K562 (cell line): ENCODE data around the gene FGF23. TPM values are rescaled to one million over a fixed set of nuclear protein-coding genes. Genes with fewer than 3 reads are reported as not detected.

Experiments
- ATAC-seq: fragments of 200-7000 bp; cut with Tn5 transposase; 3 replicates; pipeline ENCODE4 v1.9.1; 2020; ENCODE audit warnings: moderate library complexity
- BruUV-seq: library from RNA; stranded (reverse); fragments of 400-500 nt; replicated peaks from 2 replicates; lab custom pipeline; 2021; lab: Mats Ljungman, UMichigan
- CTCF ChIA-PET: fragments of 300-600 bp; formaldehyde crosslinking; extraction: SDS; loops from one replicate; lab custom pipeline; 2021; ENCODE audit warnings: low intra/inter-chr PET ratio; lab: Yijun Ruan, JAX
- POLR2A ChIA-PET: fragments of 300-600, 350-650 bp; sonication (Branson Sonifier 250); formaldehyde crosslinking; extraction: SDS; loops from one replicate; lab custom pipeline; 2021; ENCODE audit warnings: antibody characterized with exemption, inconsistent platforms; lab: Yijun Ruan, JAX
- DNase-seq, 4 experiments: peaks; one replicate each; pipeline versions ENCODE4 v3.0.0 to v3.0.0-alpha.2; 2011 to 2018; ENCODE audit warnings: low spot score in 3 of 4, mixed read lengths in 3 of 4; ENCODE audit errors: extremely low read depth in 1 of 4
- FAIRE-seq: peaks from 2 replicates; lab custom pipeline; 2011; peaks lifted over from hg19 to GRCh38; lab: Jason Lieb, UNC
- H2AFZ ChIP-seq: 2 replicates; pipeline ENCODE4 v1.6.0; 2011; ENCODE audit warnings: low read depth, low read length, control low read depth, inconsistent platforms
- H3K27ac ChIP-seq: fragments of 200-600 bp; 3 replicates; pipeline ENCODE4 v1.8.0; 2011; ENCODE audit warnings: low read depth, mild to moderate bottlenecking, control low read depth, inconsistent platforms, low read length, moderate library complexity, mixed read lengths; ENCODE audit errors: extremely low read depth
- H3K27me3 ChIP-seq, 2 experiments: fragments of 300-600 bp in 1 of 2; 2 replicates in 1 of 2; 3 replicates in 1 of 2; pipeline versions ENCODE4 v1.6.0 to v1.8.0; 2011; ENCODE audit warnings: inconsistent platforms in 2 of 2, low read length in 2 of 2, mild to moderate bottlenecking in 1 of 2, mixed read lengths in 1 of 2, moderate library complexity in 1 of 2; ENCODE audit not compliant: control insufficient read depth in 2 of 2, insufficient read depth in 2 of 2
- H3K36me3 ChIP-seq: fragments of 300-600 bp; 3 replicates; pipeline ENCODE4 v1.8.0; 2011; ENCODE audit warnings: mild to moderate bottlenecking, low read length, inconsistent platforms; ENCODE audit not compliant: control insufficient read depth, insufficient read depth
- H3K4me1 ChIP-seq, 2 experiments: fragments of 200-600 bp in 1 of 2; replicated peaks in 1 of 2; 2 replicates in 1 of 2; 3 replicates in 1 of 2; pipeline versions ENCODE4 v1.5.1 to v1.8.0; 2011; ENCODE audit warnings: inconsistent platforms in 2 of 2, low read length in 2 of 2, mild to moderate bottlenecking in 1 of 2, mixed read lengths in 1 of 2, moderate library complexity in 1 of 2; ENCODE audit not compliant: control insufficient read depth in 2 of 2, insufficient read depth in 2 of 2
- H3K4me2 ChIP-seq: 2 replicates; pipeline ENCODE4 v1.6.1; 2011; ENCODE audit warnings: low read length, control low read depth, inconsistent platforms, mixed read lengths; ENCODE audit not compliant: insufficient read depth
- H3K4me3 ChIP-seq: fragments of 200-600 bp; sonication (generic), shearing (Covaris generic); 2 replicates; pipeline ENCODE4 v1.5.1; 2016; ENCODE audit warnings: control low read depth, inconsistent platforms
- H3K79me2 ChIP-seq: fragments of 200-600 bp; 3 replicates; pipeline ENCODE4 v1.8.0; 2011; ENCODE audit warnings: low read length, inconsistent platforms; ENCODE audit not compliant: control insufficient read depth, insufficient read depth
- H3K9ac ChIP-seq, 2 experiments: 2 replicates each; pipeline versions ENCODE4 v1.6.0 to v1.6.1; 2011; ENCODE audit warnings: low read depth in 2 of 2, low read length in 2 of 2, control low read depth in 1 of 2, inconsistent platforms in 1 of 2, mild to moderate bottlenecking in 1 of 2, mixed read lengths in 1 of 2; ENCODE audit not compliant: insufficient read depth in 1 of 2
- H3K9me1 ChIP-seq: one replicate; pipeline ENCODE4 v1.6.0; 2011; ENCODE audit warnings: inconsistent platforms, mild to moderate bottlenecking, low read length, moderate library complexity; ENCODE audit not compliant: control insufficient read depth, insufficient read depth
- H3K9me3 ChIP-seq: replicated peaks from 2 replicates; pipeline ENCODE4 v1.5.1; 2011; ENCODE audit warnings: low read depth, low read length, inconsistent platforms; ENCODE audit not compliant: control insufficient read depth, insufficient read depth
- H4K20me1 ChIP-seq: replicated peaks from 2 replicates; pipeline ENCODE4 v1.6.1; 2011; ENCODE audit warnings: low read length, inconsistent platforms, mixed read lengths; ENCODE audit not compliant: control insufficient read depth, insufficient read depth
- COPS2 ChIP-seq: fragments of 450-650 bp; conservative IDR thresholded peaks from 2 replicates; pipeline ENCODE4 v1.6.1; 2016; ENCODE audit warnings: mild to moderate bottlenecking, moderate library complexity
- CREB3 ChIP-seq: fragments of 450-650 bp; conservative IDR thresholded peaks from 2 replicates; pipeline ENCODE4 v1.6.1; 2016; ENCODE audit warnings: missing genetic modification characterization, low read depth, mild to moderate bottlenecking, missing compliant biosample characterization, moderate library complexity
- ELF4 ChIP-seq: fragments of 450-650 bp; formaldehyde crosslinking; IDR thresholded peaks from 2 replicates; pipeline ENCODE4 v1.4.0; 2022; ENCODE audit warnings: missing genetic modification characterization
- GATAD2B ChIP-seq: fragments of 450-650 bp; IDR thresholded peaks from 2 replicates; pipeline ENCODE4 v1.6.1; 2017; ENCODE audit warnings: mild to moderate bottlenecking, borderline replicate concordance
- GTF2F1 ChIP-seq: IDR thresholded peaks from 2 replicates; pipeline ENCODE4 v1.6.1; 2011; ENCODE audit warnings: low read depth, low read length, improper control_type of control experiment
- HIVEP1 ChIP-seq: fragments of 250-450 bp; sonication (Bioruptor Pico); IDR thresholded peaks from 2 replicates; pipeline ENCODE4 v1.4.0; 2020; ENCODE audit warnings: mild to moderate bottlenecking
- HLTF ChIP-seq: fragments of 450-650 bp; IDR thresholded peaks from 2 replicates; pipeline ENCODE4 v1.6.1; 2016
- HMG20B ChIP-seq: fragments of 250-450 bp; sonication (Bioruptor Pico); IDR thresholded peaks from 2 replicates; pipeline ENCODE4 v1.5.0; 2021; ENCODE audit warnings: mild to moderate bottlenecking
- MYBL2 ChIP-seq, 2 experiments: fragments of 450-650 bp in 1 of 2; sonication (generic) in 1 of 2; formaldehyde crosslinking in 1 of 2; IDR thresholded peaks; 2 replicates each; pipeline versions ENCODE4 v1.6.1 to v1.8.1; 2017 to 2022; ENCODE audit warnings: borderline replicate concordance in 1 of 2, inconsistent platforms in 1 of 2, low read depth in 1 of 2, mild to moderate bottlenecking in 1 of 2, missing genetic modification reagents in 1 of 2, moderate library complexity in 1 of 2
- RBFOX2 ChIP-seq: fragments of 200-400 bp; formaldehyde crosslinking; IDR thresholded peaks from 2 replicates; pipeline ENCODE4 v1.6.1; 2017; ENCODE audit warnings: low read depth, mild to moderate bottlenecking, low read length, moderate library complexity
- RBM14 ChIP-seq: fragments of 200-400 bp; formaldehyde crosslinking; IDR thresholded peaks from 2 replicates; pipeline ENCODE4 v1.6.1; 2018; ENCODE audit warnings: low read depth, mild to moderate bottlenecking, low read length, moderate library complexity, borderline replicate concordance; ENCODE audit not compliant: insufficient read depth
- RCOR1 ChIP-seq, 2 experiments: IDR thresholded peaks; 2 replicates each; pipeline ENCODE4 v1.6.1; 2012; ENCODE audit warnings: low read depth in 2 of 2, low read length in 2 of 2, borderline replicate concordance in 1 of 2, improper control_type of control experiment in 1 of 2
- ZC3H4 ChIP-seq: sonication (generic); formaldehyde crosslinking; IDR thresholded peaks from 2 replicates; pipeline ENCODE4 v1.9.0; 2021; ENCODE audit warnings: missing genetic modification reagents, borderline replicate concordance
- ZNF124 ChIP-seq: sonication (generic); formaldehyde crosslinking; IDR thresholded peaks from 2 replicates; pipeline ENCODE4 v1.8.1; 2022; ENCODE audit warnings: missing genetic modification reagents
- ZNF407 ChIP-seq: fragments of 450-650 bp; IDR thresholded peaks from 2 replicates; pipeline ENCODE4 v1.6.1; 2016; ENCODE audit warnings: low read depth
- WGBS: fragments of 100-300 bp; shearing (Covaris generic); methylation state at CpG from one replicate; pipeline ENCODE4 v1.1.6; 2016; ENCODE audit warnings: low coverage, mixed read lengths; ENCODE audit not compliant: insufficient coverage; ENCODE audit errors: missing lambda C conversion rate; 5-methylcytosine and 5-hydroxymethylcytosine counted together
- in situ Hi-C: fragments of 300-500 bp; cut with MboI; formaldehyde crosslinking; loops from 4 replicates; pipeline ENCODE4 v1.15.0; 2018; ENCODE audit warnings: inconsistent platforms, mixed read lengths
- intact Hi-C: fragments of 100-400 bp; cut with micrococcal nuclease; formaldehyde crosslinking; loops from 2 replicates; pipeline ENCODE4 v1.14.2; 2022
- polyA plus RNA-seq, 8 experiments: library from polyadenylated mRNA; depleted of rRNA in 4 of 8; stranded (reverse) in 5 of 8; unstranded in 3 of 8; fragments of >200 nt; fragmentation: Nextera tagmentation in 2 of 8; fragmentation: Illumina TruSeq in 1 of 8; extraction: Ambion mirVana in 2 of 8; extraction: Trizol in 1 of 8; gene quantifications; 2 replicates each; pipeline versions ENCODE4 v1.2.1 to v1.2.3, GENCODE V29; 2011 to 2014; ENCODE audit warnings: inconsistent platforms in 1 of 8, missing spikeins in 1 of 8
- total RNA-seq, 7 experiments: library from RNA; depleted of rRNA in 6 of 7; stranded (reverse); fragments of >200 nt in 6 of 7; fragmentation: Illumina TruSeq in 2 of 7; extraction: Trizol in 2 of 7; gene quantifications; 2 replicates each; pipeline versions ENCODE4 v1.2.1 to v1.2.3, GENCODE V29; 2011 to 2021; ENCODE audit warnings: low replicate concordance in 1 of 7

The FGF23 gene
- total and polyA plus RNA-seq, 9 of the 15 experiments (the other 6 are each of a cell fraction or from before 2014, with no cell fraction given) = 0.38 TPM; not detected in 8

GRCh38 chr12:4417936-4418335 lies 38.4 kb upstream of the FGF23 start:
- ChIA-PET POLR2A (interaction anchor here (0.7 kb wide), 1 partner anchor 151 kb away, joined by 5 read pairs; no protein-coding TSS in a partner anchor), CTCF (no interaction called here)
- BruUV-seq = no TSS peak
- intact Hi-C loops (no loop called here), in situ Hi-C loops (no loop called here)
- no peak for DNase-seq
- Histone ChIP-seq H3K9me3 (no peaks in the 10 kb centered on the region), H3K9me1 (no peaks in the 10 kb centered on the region), H3K4me2 (no peak overlapping the region), H3K79me2 (no peaks in the 10 kb centered on the region), H3K27ac (no peak overlapping the region), H2AFZ (no peak overlapping the region), H3K4me1 (peaks cover 0 to 4% of the 10 kb centered on the region in 2 experiments; a peak in 2 of 5 replicates), H3K4me3 (no peak overlapping the region), H3K27me3 (peaks cover 7 to 38% of the 10 kb centered on the region in 2 experiments; a peak in 4 of 5 replicates), H3K9ac (no peak overlapping the region), H4K20me1 (no peaks in the 10 kb centered on the region), H3K36me3 (no peaks in the 10 kb centered on the region)
- WGBS = 3% methylated on average over 5 of the region's 5 CpGs
- ATAC-seq = no peak
- no peak for TF ChIP-seq RBM14
- no peak for TF ChIP-seq MYBL2 (IDR thresholded peaks at IDR 0.05; ENCODE audit: low read depth)
- no peak for TF ChIP-seq MYBL2 (CRISPR knock-in tag; IDR thresholded peaks at IDR 0.05; ENCODE audit: borderline replicate concordance)
- no peak for TF ChIP-seq GATAD2B
- TF ChIP-seq HIVEP1 (CRISPR knock-in tag) = no peak
- TF ChIP-seq ZNF407 = no peak
- no peak for TF ChIP-seq GTF2F1
- no peak for TF ChIP-seq CREB3 (tag)
- no peak for TF ChIP-seq HLTF
- no peak for TF ChIP-seq HMG20B
- no peak for TF ChIP-seq ZC3H4 (CRISPR knock-in tag)
- TF ChIP-seq ZNF124 (CRISPR knock-in tag) = no peak
- TF ChIP-seq COPS2 = no peak
- TF ChIP-seq RBFOX2 = no peak
- no peak for TF ChIP-seq RCOR1 (IDR thresholded peaks at IDR 0.05; ENCODE audit: borderline replicate concordance in 1 of 2, low read depth in 2 of 2, low read length in 2 of 2)
- no peak for TF ChIP-seq ELF4 (CRISPR knock-in tag)
- no peak for FAIRE-seq
